Left ventricle myocardium inferior (tissue), 1 donor: ENCODE measurements around the gene ASB11. TPM values are rescaled to one million over a fixed set of nuclear protein-coding genes. Genes with fewer than 3 reads are reported as not detected.

Experiments used
- DNase-seq: peaks from one replicate; pipeline ENCODE4 v3.0.0-alpha.2; 2020
- H3K27ac ChIP-seq: fragments of 200-600 bp; replicated peaks from 2 replicates; pipeline ENCODE4 v1.8.0; 2021
- H3K27me3 ChIP-seq: fragments of 200-600 bp; 2 replicates; pipeline ENCODE4 v1.8.0; 2021; ENCODE audit warnings: low read depth
- H3K36me3 ChIP-seq: fragments of 200-600 bp; 2 replicates; pipeline ENCODE4 v1.8.0; 2021
- H3K4me1 ChIP-seq: fragments of 200-600 bp; 2 replicates; pipeline ENCODE4 v1.8.0; 2021
- H3K4me3 ChIP-seq: fragments of 200-600 bp; 2 replicates; pipeline ENCODE4 v1.8.0; 2021; ENCODE audit warnings: mild to moderate bottlenecking, moderate library complexity
- H3K9me3 ChIP-seq: fragments of 200-600 bp; replicated peaks from 2 replicates; pipeline ENCODE4 v1.8.0; 2021
- intact Hi-C: fragments of 100-400 bp; cut with micrococcal nuclease; formaldehyde crosslinking; loops from one replicate; pipeline ENCODE4 v1.11.0; 2022
- total RNA-seq: library from RNA; stranded (reverse); fragmentation: NEBNext Ultra II Directional; extraction: Animal tissue kit (Norgen Biotek cat#: 25700); gene quantifications from one replicate; pipeline ENCODE4 v1.2.1, GENCODE V29; 2021
- TF ChIP-seq, protein P1 (sequence below): fragments of 200-600 bp; IDR thresholded peaks from 2 replicates; pipeline ENCODE4 v1.8.0; 2021; ENCODE audit warnings: antibody characterized with exemption, mild to moderate bottlenecking, borderline replicate concordance
- donor health status: DM: no; HTN: yes; CAD: no; lungs with severe emphysema.

Gene ASB11
- total RNA-seq, 1 donor from 2014 or later: 116 TPM

DNA sequence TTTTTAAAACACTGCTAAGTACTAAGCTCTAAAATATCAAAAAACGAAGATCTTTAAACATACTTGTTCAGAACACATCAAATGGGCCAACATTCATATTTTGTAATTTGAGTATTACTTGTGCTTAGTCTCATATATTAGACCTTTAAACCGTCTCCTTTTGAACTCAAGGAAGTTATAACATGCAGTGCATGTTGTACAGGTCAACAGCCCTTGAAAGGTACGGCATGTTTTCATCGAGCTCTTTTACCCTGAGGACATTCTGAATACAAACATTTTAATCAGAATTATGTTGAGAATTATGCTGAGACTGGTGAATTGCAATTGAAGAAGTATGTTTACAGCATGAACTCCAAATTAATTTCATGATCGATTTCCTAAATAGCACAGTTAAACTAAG lies 7.0 kb upstream of the ASB11 start:
- TF ChIP-seq, protein P1, sequence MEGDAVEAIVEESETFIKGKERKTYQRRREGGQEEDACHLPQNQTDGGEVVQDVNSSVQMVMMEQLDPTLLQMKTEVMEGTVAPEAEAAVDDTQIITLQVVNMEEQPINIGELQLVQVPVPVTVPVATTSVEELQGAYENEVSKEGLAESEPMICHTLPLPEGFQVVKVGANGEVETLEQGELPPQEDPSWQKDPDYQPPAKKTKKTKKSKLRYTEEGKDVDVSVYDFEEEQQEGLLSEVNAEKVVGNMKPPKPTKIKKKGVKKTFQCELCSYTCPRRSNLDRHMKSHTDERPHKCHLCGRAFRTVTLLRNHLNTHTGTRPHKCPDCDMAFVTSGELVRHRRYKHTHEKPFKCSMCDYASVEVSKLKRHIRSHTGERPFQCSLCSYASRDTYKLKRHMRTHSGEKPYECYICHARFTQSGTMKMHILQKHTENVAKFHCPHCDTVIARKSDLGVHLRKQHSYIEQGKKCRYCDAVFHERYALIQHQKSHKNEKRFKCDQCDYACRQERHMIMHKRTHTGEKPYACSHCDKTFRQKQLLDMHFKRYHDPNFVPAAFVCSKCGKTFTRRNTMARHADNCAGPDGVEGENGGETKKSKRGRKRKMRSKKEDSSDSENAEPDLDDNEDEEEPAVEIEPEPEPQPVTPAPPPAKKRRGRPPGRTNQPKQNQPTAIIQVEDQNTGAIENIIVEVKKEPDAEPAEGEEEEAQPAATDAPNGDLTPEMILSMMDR: no peak
- H3K36me3 ChIP-seq: peaks cover 15% of the 10 kb centered on the region
- no peaks in the 10 kb centered on the region for H3K9me3 ChIP-seq
- intact Hi-C loops: no loop called here
- peak overlapping the region; percentile 27 for H3K27ac ChIP-seq
- H3K4me1 ChIP-seq: peaks cover 5% of the 10 kb centered on the region
- no peak for DNase-seq
- H3K27me3 ChIP-seq: no peaks in the 10 kb centered on the region
- no peak overlapping the region for H3K4me3 ChIP-seq

DNA sequence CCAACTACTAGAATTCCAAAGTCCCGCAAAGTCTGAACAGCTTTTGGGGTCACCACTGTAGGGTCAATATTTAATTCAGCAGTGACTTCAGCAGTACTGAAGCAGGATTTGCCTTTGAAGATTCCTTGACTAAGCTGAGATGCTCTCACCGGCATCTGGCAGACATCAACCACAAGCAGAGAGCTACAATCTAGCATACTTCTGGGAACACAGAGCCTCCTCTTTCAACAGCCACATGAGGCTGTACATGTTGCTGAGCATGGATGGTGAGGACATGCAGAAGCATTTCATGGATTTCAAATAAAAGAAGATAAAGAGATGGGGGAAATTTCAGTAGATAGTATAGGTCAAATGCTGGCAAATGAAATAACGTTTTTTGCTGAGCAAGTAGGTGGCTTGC lies 6.6 kb upstream of the ASB11 start:
- TF ChIP-seq, protein P1: no peak
- Histone ChIP-seq H3K36me3 (peaks cover 15% of the 10 kb centered on the region), H3K27me3 (no peaks in the 10 kb centered on the region), H3K4me1 (peaks cover 5% of the 10 kb centered on the region), H3K27ac (peak overlapping the region; percentile 27), H3K4me3 (no peak overlapping the region), H3K9me3 (no peaks in the 10 kb centered on the region)
- intact Hi-C loops: no loop called here
- no peak for DNase-seq

DNA sequence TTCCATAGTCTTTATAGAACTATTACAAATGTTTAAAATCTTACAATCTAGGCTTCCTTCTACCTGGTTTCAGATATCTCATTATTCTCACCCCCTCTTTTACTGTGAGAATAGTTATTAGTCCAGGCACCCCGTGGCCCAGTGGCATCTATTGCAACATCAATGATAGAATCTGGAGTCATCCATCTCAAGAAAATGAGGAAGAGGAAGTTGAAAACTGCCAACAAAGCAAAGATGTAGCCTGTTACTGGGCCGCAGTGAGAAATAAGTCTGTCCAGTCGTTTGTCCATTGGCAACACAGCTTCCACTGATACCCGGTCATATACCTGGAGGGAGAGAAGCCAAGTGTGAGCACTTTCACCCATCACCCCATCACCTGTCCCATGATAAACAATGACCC lies 6.0 kb upstream of the ASB11 start:
- no peak for DNase-seq
- intact Hi-C loops: no loop called here
- Histone ChIP-seq H3K27me3 (no peaks in the 10 kb centered on the region), H3K9me3 (no peaks in the 10 kb centered on the region), H3K27ac (peak overlapping the region; percentile 61), H3K4me3 (no peak overlapping the region), H3K4me1 (peaks cover 5% of the 10 kb centered on the region), H3K36me3 (peaks cover 15% of the 10 kb centered on the region)
- TF ChIP-seq, protein P1: no peak

DNA sequence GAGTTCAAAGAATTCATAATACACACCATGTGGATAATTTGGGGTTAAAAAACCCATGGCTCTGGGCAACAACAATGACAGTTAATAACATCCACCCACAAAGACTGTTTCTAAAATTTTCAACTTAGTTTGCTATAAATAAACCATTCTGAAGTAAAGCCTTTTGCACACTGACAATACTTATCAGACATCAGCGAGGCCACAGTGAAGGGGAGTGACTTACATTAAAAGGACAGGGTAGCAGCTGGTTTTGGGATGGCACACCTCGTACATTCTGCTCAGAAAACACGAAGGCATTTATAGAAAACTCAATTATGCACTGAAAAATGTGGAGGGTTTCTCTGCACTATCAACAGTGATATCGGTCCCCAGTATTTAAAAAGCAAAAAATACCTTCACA lies 4.9 kb upstream of the ASB11 start:
- TF ChIP-seq, protein P1: no peak
- Histone ChIP-seq H3K4me3 (no peak overlapping the region), H3K9me3 (no peaks in the 10 kb centered on the region), H3K36me3 (peaks cover 15% of the 10 kb centered on the region), H3K4me1 (peaks cover 5% of the 10 kb centered on the region), H3K27me3 (no peaks in the 10 kb centered on the region), H3K27ac (peak overlapping the region; percentile 61)
- intact Hi-C loops: no loop called here
- DNase-seq: no peak

DNA sequence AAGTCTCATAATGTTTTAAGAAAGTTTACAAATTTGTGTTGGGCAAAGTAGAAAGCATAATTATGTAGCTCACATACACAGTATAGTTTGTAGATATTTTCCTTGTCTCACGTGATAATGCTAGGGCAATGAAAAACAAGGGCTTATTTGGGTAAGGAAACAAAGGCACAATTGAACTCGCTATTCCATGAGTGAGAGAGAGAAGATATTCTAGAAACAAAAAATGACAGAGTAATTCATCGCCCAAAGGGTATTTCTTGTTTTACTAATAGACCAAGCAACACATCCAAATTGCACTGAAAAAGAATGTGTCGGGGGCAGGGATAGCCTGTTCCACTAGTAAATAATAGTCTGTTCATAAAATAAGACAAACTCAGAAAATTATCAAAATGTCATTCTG lies 3.6 kb upstream of the ASB11 start:
- H3K9me3 ChIP-seq: no peaks in the 10 kb centered on the region
- TF ChIP-seq, protein P1: no peak
- H3K27me3 ChIP-seq: no peaks in the 10 kb centered on the region
- no peak overlapping the region for H3K27ac ChIP-seq
- no peak overlapping the region for H3K4me3 ChIP-seq
- intact Hi-C loops: no loop called here
- peaks cover 5% of the 10 kb centered on the region for H3K4me1 ChIP-seq
- peaks cover 6% of the 10 kb centered on the region for H3K36me3 ChIP-seq
- DNase-seq: no peak

DNA sequence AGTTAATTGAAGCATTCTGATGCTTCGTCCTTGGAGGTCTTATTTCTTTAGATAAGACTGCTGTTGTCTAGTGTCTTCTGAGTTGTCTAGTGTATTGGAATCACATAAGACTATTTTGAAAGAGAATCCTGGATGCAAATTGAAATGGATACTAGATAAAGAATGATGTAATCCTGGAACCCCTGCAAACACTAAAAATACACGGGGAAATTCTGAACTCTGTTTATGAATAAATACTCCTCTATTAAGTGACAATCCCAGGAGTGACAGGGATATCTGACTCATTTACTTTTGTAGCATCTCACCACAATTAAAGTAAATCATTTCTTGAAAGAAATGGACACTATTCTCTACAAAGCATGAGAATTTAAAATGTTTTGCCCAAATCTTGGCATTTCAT lies 968 bp downstream of the ASB11 start:
- DNase-seq: no peak
- H3K27ac ChIP-seq: peak overlapping the region; percentile 84
- no peaks in the 10 kb centered on the region for H3K9me3 ChIP-seq
- peaks cover under 1% of the 10 kb centered on the region for H3K4me1 ChIP-seq
- H3K4me3 ChIP-seq: peak overlapping the region; percentile 62
- no peaks in the 10 kb centered on the region for H3K36me3 ChIP-seq
- intact Hi-C loops: no loop called here
- no peaks in the 10 kb centered on the region for H3K27me3 ChIP-seq
- TF ChIP-seq, protein P1: no peak
